ENCODE measurements around the gene ALOX12. TPM values are rescaled to one million over a fixed set of nuclear protein-coding genes. Genes with fewer than 3 reads are reported as not detected.
"Not testable (repeated sequence)": the region's sequence is repeated elsewhere in the genome, so short reads cannot be mapped to it uniquely, and the experiment has no call there.

ALOX12 gene
- total and polyA plus RNA-seq, 2 experiments from 2014 or later: 0.31 TPM; not detected in 1

DNA sequence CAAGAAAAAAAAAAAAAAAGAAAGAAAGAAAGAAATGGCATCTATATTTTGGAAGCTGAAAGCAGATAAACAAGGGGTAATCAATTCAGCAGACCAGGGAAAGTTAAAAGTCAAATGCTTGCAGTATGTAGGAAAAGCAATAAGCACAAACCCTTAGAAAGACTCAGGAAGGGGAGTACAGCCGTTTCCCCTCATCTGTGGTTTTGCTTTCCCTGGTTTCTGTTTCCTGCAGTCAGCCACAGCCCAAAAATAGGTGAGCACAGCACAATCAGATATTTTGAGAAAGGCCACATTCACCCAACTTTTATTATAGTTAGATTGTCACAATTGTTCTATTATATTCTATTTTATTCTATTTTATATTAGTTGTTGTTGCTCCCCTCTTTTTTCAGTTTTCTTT lies 14.4 kb upstream of the ALOX12 start:
- Histone ChIP-seq H3K9me2 (ENCODE audit: insufficient read depth) (no peaks in the 10 kb centered on the region), H3K4me2 (ENCODE audit: unreplicated experiment) (no peak overlapping the region), H3K4me3 (no peak overlapping the region), H3K9ac (no peak overlapping the region), H3K79me2 (ENCODE audit: insufficient read depth) (no peaks in the 10 kb centered on the region), H3F3A (ENCODE audit: insufficient read depth) (no peaks in the 10 kb centered on the region), H3K36me3 (ENCODE audit: low read depth) (no peaks in the 10 kb centered on the region), H3K27me3 (replicated peaks; ENCODE audit: insufficient read depth) (no peaks in the 10 kb centered on the region), H3K27ac (no peak overlapping the region), H4K20me1 (ENCODE audit: insufficient read depth) (no peaks in the 10 kb centered on the region), H3K4me1 (ENCODE audit: insufficient read depth) (no peaks in the 10 kb centered on the region), H3K9me3 (ENCODE audit: low read depth) (no peaks in the 10 kb centered on the region), H2AFZ (no peak overlapping the region)
- WGBS, 2 experiments (ENCODE audit: low coverage in 1 of 2, low lambda C conversion rate in 2 of 2, missing lambda C conversion rate in 2 of 2): 19 to 24% methylated on average over 1 of the region's 1 CpG
- in situ Hi-C loops (cut with MboI): loop anchor here (10.0 kb wide), 1 partner anchor 57 kb away; no protein-coding TSS in a partner anchor
- no peak for DNase-seq
- no peak for TF ChIP-seq EZH2 (IDR thresholded peaks at IDR 0.05; ENCODE audit: insufficient read depth, poor library complexity, severe bottlenecking)
- TF ChIP-seq EZH2phosphoT487 (IDR thresholded peaks at IDR 0.05; ENCODE audit: insufficient read depth, low read depth): no peak

DNA sequence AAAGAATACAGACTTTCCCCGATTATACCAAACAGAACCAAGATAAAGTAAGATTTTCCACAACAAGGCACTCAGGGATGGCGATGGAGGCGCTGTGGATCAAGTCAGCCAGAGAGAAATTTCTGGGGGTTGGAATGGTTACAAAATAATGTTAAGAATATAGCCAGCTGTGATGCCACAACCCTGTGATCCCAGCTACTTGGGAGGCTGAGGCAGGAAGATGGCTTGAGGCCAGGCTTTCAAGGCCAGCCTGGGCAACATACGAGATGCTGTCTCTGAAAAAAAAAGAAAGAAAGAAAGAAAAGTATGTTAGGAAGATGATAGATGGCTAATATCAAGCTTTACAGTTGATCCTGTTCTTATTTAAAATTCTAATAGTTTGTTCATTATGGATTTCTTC lies 10.6 kb upstream of the ALOX12 start:
- in situ Hi-C loops (cut with MboI): loop anchor here (10.0 kb wide), 1 partner anchor 60 kb away; no protein-coding TSS in a partner anchor
- H3F3A ChIP-seq (ENCODE audit: insufficient read depth): no peaks in the 10 kb centered on the region
- no peaks in the 10 kb centered on the region for H3K9me3 ChIP-seq (ENCODE audit: low read depth)
- no peaks in the 10 kb centered on the region for H4K20me1 ChIP-seq (ENCODE audit: insufficient read depth)
- no peak overlapping the region for H3K4me2 ChIP-seq (ENCODE audit: unreplicated experiment)
- no peak overlapping the region for H3K27ac ChIP-seq
- H3K79me2 ChIP-seq (ENCODE audit: insufficient read depth): no peaks in the 10 kb centered on the region
- no peaks in the 10 kb centered on the region for H3K36me3 ChIP-seq (ENCODE audit: low read depth)
- H3K9me2 ChIP-seq (ENCODE audit: insufficient read depth): no peaks in the 10 kb centered on the region
- H3K4me3 ChIP-seq: no peak overlapping the region
- WGBS, 2 experiments (ENCODE audit: low coverage in 1 of 2, low lambda C conversion rate in 2 of 2, missing lambda C conversion rate in 2 of 2): 66 to 72% methylated on average over 4 of the region's 4 CpGs
- H3K27me3 ChIP-seq (replicated peaks; ENCODE audit: insufficient read depth): no peaks in the 10 kb centered on the region
- DNase-seq: no peak
- TF ChIP-seq EZH2phosphoT487 (IDR thresholded peaks at IDR 0.05; ENCODE audit: insufficient read depth, low read depth): no peak
- TF ChIP-seq EZH2 (IDR thresholded peaks at IDR 0.05; ENCODE audit: insufficient read depth, poor library complexity, severe bottlenecking): no peak
- H2AFZ ChIP-seq: no peak overlapping the region
- no peaks in the 10 kb centered on the region for H3K4me1 ChIP-seq (ENCODE audit: insufficient read depth)
- no peak overlapping the region for H3K9ac ChIP-seq

DNA sequence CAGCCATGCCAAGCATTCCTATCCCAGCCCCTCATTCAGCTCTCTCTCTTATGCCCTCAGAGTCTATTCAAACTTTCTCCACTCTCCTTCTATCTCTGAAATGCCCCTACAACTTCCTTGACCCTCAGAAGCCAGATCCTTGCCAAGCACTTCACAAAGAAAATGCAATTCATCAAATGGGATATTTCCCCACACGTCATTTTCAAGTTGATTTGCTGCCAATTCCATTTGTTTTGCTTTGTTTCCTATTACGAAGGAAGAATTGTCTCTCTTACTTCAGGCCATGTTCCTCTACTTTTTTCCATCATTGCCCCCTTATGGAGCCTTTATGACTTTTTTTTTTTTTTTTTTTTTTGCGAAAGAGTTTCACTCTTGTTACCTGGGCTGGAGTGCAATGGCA lies 9.2 kb upstream of the ALOX12 start:
- Histone ChIP-seq H3K9me2 (ENCODE audit: insufficient read depth) (no peaks in the 10 kb centered on the region), H3K27me3 (replicated peaks; ENCODE audit: insufficient read depth) (no peaks in the 10 kb centered on the region), H3F3A (ENCODE audit: insufficient read depth) (no peaks in the 10 kb centered on the region), H3K4me1 (ENCODE audit: insufficient read depth) (no peaks in the 10 kb centered on the region), H3K9me3 (ENCODE audit: low read depth) (no peaks in the 10 kb centered on the region), H3K27ac (no peak overlapping the region), H4K20me1 (ENCODE audit: insufficient read depth) (no peaks in the 10 kb centered on the region), H2AFZ (no peak overlapping the region), H3K36me3 (ENCODE audit: low read depth) (no peaks in the 10 kb centered on the region), H3K4me2 (ENCODE audit: unreplicated experiment) (no peak overlapping the region), H3K9ac (no peak overlapping the region), H3K79me2 (ENCODE audit: insufficient read depth) (no peaks in the 10 kb centered on the region), H3K4me3 (no peak overlapping the region)
- in situ Hi-C loops (cut with MboI): loop anchor here (10.0 kb wide), 1 partner anchor 62 kb away; no protein-coding TSS in a partner anchor
- 50 to 53% methylated on average over 2 to 3 of the region's 3 CpGs for WGBS, 2 experiments (ENCODE audit: low coverage in 1 of 2, low lambda C conversion rate in 2 of 2, missing lambda C conversion rate in 2 of 2)
- DNase-seq: no peak
- no peak for TF ChIP-seq EZH2 (IDR thresholded peaks at IDR 0.05; ENCODE audit: insufficient read depth, poor library complexity, severe bottlenecking)

DNA sequence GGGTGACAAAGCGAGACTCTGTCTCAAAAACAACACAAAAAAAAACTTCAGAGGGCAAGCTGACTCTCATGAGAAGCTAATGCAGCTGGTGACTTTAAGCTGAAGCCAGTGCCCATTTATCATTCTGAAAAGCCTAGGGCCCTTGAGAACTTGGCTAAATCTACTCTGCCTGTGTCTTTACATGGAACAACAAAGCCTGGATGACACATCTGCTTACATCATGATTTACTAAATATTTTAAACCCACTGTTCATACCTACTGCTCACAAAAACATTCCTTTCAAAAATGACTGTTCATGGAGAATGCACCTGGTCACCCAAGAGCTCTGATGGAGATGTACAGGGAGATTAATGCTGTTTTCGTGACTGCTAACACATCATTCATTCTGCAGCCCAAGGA lies 6.1 kb upstream of the ALOX12 start:
- 61 to 64% methylated on average over 2 of the region's 2 CpGs for WGBS, 2 experiments (ENCODE audit: low coverage in 1 of 2, low lambda C conversion rate in 2 of 2, missing lambda C conversion rate in 2 of 2)
- Histone ChIP-seq H3K79me2 (ENCODE audit: insufficient read depth) (no peaks in the 10 kb centered on the region), H2AFZ (no peak overlapping the region), H3K9ac (no peak overlapping the region), H3F3A (ENCODE audit: insufficient read depth) (no peaks in the 10 kb centered on the region), H4K20me1 (ENCODE audit: insufficient read depth) (no peaks in the 10 kb centered on the region), H3K27ac (no peak overlapping the region), H3K4me2 (ENCODE audit: unreplicated experiment) (no peak overlapping the region), H3K9me2 (ENCODE audit: insufficient read depth) (no peaks in the 10 kb centered on the region), H3K4me3 (no peak overlapping the region), H3K27me3 (replicated peaks; ENCODE audit: insufficient read depth) (no peaks in the 10 kb centered on the region), H3K9me3 (ENCODE audit: low read depth) (no peaks in the 10 kb centered on the region), H3K36me3 (ENCODE audit: low read depth) (no peaks in the 10 kb centered on the region), H3K4me1 (ENCODE audit: insufficient read depth) (no peaks in the 10 kb centered on the region)
- TF ChIP-seq EZH2phosphoT487 (IDR thresholded peaks at IDR 0.05; ENCODE audit: insufficient read depth, low read depth) (no peak), EZH2 (IDR thresholded peaks at IDR 0.05; ENCODE audit: insufficient read depth, poor library complexity, severe bottlenecking) (no peak)
- DNase-seq: no peak
- in situ Hi-C loops (cut with MboI): loop anchor here (10.0 kb wide), 1 partner anchor 65 kb away; no protein-coding TSS in a partner anchor

DNA sequence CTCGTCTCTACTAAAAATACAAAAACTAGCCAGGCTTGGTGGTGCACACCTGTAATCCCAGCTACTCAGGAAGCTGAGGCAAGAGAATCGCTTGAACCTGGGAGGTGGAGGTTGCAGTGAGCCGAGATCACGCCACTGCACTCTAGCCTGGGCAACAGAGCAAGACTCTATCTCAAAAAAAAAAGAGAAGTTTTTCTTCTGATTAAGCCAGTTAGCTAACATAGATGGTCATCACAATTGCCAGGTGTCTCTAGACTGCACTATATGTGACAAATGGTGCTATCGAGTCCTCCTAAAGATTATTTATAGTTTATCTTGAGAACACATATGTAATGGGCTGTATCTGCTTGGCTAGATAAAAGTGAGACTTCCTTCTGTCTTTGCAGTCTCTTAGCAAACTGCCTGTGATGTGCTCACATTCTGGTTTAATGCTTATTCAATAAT lies 2.2 kb upstream of the ALOX12 start:
- H3F3A ChIP-seq (ENCODE audit: insufficient read depth); in situ Hi-C loops (cut with MboI); H3K27ac ChIP-seq; H3K4me1 ChIP-seq (ENCODE audit: insufficient read depth); H3K36me3 ChIP-seq (ENCODE audit: low read depth); H3K79me2 ChIP-seq (ENCODE audit: insufficient read depth); H4K20me1 ChIP-seq (ENCODE audit: insufficient read depth); H3K9me3 ChIP-seq (ENCODE audit: low read depth); H3K27me3 ChIP-seq (replicated peaks; ENCODE audit: insufficient read depth); H3K9ac ChIP-seq; H3K9me2 ChIP-seq (ENCODE audit: insufficient read depth); H3K4me3 ChIP-seq; DNase-seq; H3K4me2 ChIP-seq (ENCODE audit: unreplicated experiment); H2AFZ ChIP-seq: not testable (repeated sequence)
- 71 to 75% methylated on average over 5 of the region's 5 CpGs for WGBS, 2 experiments (ENCODE audit: low coverage in 1 of 2, low lambda C conversion rate in 2 of 2, missing lambda C conversion rate in 2 of 2)

Measured in GM23248 (cell line).